HG02885 (cell line): Measurements from ENCODE around the gene COL26A1.
"Not testable (repeated sequence)": the region's sequence is repeated elsewhere in the genome, so short reads cannot be mapped to it uniquely, and the experiment has no call there.

ENCODE experiments used
- ATAC-seq: cut with Tn5 transposase; IDR thresholded peaks from one replicate; pipeline ENCODE4 v1.9.1; 2021; ENCODE audit warnings: mild to moderate bottlenecking; ENCODE audit not compliant: unreplicated experiment, poor library complexity

Gene COL26A1

DNA sequence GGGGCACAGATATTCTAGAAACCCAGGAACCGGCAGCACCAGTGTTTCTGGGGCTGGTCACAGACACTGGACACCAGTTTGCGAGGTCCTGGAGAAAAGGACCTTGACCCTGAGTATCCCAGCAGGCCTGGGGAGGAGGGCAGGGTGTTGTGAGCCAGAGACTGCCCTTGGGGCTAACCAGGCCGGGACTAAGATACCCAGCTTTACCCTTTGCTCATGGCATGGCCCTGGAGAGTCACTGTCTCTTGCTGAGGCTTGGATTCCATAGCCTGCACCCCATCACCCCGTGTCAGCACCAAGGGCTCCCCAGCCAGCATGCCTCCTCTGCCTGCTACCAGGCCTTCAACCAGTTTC, 124.4 kb downstream of the COL26A1 start:
- no peak for ATAC-seq

DNA sequence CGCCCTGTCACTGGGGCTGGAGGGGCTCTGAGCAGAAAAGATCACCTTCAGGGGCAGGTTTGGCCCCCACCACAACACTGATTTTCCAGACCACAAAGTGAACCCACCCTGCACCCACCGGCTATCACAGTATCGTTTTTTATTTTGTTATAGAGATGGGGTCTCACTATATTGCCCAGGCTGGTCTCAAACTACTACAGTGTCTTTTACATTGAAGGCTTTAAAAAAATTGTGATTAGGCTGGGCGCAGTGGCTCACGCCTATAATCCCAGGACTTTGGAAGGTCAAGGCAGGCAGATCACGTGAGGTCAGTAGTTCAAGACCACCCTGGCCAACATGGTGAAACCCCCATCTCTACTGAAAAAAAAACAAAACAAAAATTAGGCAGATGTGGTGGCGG, 125.1 kb downstream of the COL26A1 start:
- ATAC-seq = no peak

- ATAC-seq = no peak
Measured at GRCh38 chr7:101488826-101489572, 126.3 kb downstream of the COL26A1 start.

DNA sequence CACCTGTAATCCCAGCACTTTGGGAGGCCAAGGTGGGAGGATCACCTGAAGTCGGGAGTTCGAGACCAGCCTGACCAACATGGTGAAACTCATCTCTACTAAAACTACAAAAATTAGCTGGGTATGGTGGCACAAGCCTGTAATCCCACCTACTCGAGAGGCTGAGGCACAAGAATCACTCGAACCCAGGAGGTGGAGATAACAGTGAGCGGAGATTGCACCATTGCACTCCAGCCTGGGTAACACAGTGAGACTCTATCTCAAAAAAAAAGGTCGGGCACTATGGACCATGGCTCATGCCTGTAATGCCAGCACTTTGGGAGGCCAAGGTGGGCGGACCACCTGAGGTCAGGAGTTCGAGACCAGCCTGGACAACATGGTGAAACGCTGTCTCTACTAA, 127.8 kb downstream of the COL26A1 start:
- not testable (repeated sequence) for ATAC-seq

DNA sequence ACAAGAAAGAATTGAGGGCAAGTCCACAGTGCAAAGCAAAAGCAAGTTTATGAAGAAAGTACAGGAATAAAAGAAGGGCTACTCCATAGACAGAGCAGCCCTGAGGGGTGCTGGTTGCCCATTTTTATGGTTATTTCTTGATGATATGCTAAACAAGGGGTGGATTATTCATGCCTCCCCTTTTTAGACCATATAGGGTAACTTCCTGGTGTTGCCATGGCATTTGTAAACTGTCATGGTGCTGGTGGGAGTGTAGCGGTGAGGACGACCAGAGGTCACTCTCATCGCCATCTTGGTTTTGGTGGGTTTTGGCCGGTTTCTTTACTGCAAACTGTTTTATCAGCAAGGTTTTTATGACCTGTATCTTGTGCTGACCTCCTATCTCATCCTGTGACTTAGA, 128.8 kb downstream of the COL26A1 start:
- not testable (repeated sequence) for ATAC-seq

DNA sequence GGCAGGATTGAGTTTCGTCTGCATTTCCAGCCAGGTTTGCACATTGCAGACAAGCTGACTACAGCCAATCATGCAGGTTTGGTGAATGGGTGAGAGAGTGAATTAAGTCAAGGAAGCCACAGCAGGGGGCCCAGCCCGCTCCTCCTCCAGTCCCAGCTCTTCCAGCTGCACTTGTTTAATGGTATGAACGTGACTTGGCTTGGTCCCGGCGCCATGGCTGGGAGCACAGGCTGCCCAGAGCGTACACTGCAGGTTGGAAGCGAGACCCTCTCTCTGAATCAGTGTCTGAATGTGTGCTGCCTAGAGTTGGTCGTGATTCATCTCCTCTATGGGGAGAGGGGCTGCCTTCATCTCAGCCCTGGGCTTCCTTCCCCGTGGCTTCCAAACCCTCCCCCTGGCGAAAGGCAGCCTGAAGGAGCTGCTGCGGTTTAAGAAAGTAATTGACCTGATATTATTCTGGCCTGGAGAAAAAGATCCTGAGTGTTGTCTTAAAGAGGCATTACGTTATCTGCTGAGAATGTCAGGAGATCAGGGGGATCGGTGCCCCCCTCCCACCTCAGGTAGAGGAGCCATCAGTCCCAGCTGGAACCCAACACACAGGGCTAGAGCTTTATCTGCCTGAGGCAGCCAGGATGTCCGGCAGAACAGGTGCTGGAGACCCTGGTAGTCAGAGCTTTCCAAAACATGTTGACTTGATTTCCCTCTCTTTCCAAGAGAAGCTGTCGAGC, 132.1 kb downstream of the COL26A1 start:
- ATAC-seq = no peak

GRCh38 chr7:101496017-101496416, 133.3 kb downstream of the COL26A1 start:
- ATAC-seq = no peak

GRCh38 chr7:101501351-101501750, 138.7 kb downstream of the COL26A1 start:
- no peak for ATAC-seq

DNA sequence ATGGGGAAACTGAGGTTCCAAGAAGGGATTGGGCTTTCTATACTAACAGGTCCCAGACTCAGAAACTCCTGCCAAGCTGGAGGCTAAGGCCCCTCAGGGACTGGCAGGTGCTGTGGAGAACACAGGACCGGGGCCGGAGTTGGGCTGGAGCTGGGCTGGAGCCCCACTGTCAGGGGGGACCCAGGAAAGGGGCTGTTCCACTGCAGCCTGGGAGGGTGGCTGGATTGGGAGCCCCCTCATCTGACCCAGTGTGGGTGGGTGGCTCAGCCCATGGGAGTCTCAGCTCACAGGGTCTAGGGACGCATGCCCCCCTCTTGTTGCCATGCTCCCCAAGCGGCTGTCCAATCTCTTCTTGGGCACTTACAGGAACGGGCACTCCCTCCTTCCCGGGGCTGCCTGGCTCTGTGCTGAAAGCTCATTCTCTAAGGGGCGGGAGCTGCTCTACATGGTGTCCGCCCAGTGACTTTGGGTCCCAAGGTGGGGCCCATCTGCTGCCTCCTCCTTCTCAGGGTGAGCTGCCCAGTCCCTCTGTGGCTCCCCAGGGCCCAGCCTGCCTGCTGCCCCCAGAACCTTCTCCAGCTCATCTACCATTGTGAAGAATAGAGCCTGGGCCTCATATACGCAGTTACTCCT, 139.9 kb downstream of the COL26A1 start:
- no peak for ATAC-seq

GRCh38 chr7:101505510-101505909, 142.8 kb downstream of the COL26A1 start:
- ATAC-seq = not testable (repeated sequence)

DNA sequence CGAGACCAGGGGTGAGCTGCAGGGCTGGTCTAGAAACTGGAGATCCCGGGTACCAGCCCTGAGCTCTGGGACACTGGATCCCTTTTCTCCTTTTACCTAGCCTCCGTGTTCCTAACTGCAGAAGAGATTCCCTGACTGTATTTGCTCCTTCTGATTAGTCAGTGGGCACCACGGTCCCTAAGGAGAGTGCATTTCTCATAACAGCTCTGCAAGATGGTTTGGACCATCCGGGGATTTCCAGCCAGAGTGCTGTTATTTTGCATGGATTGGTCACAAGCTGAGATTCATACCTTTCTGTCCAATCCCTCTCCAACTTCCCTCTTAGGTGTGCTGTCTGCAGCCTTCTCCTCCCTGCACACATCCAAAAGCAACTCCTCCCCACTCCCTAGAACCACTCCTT, 143.9 kb downstream of the COL26A1 start:
- no peak for ATAC-seq

DNA sequence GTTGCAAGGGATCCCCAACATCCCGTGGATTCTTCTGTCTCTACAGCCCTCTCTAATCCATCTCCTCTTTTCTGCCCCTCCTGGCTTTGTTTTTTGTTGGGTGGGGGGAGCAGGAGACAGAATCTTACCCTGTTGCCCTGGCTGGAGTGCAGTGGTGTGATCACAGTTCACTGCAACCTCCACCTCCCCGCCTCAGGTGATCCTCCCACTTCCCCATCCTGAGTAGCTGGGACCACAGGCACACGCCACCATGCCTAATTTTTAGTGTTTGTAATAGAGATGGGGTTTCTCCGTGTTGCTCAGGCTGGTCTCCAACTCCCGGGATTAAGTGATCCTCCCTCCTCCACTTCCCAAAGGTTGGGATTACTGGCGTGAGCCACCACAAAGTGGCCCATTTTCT, 144.7 kb downstream of the COL26A1 start:
- ATAC-seq = no peak

DNA sequence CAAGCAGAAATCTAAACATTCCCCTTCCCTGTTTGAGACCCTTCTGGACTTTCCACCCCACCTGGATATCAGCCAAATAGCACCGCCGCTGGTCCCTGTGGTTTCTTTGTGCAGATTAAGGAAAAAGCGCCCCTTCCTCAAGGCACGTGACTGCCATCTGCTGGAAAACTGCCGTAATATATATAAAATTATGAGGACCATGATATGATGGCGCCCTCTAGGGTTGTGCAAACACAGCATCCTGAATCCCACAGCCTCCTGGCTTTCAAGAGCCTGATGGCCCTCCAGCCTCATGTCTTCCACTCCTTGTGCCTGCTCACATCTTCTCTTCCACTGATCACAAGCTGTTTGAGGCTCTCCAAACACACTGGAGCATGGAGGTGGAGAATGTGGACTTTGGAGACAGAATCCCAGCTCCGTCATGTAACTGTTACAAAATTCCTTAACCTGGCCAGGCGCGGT, 145.1 kb downstream of the COL26A1 start:
- no peak for ATAC-seq

DNA sequence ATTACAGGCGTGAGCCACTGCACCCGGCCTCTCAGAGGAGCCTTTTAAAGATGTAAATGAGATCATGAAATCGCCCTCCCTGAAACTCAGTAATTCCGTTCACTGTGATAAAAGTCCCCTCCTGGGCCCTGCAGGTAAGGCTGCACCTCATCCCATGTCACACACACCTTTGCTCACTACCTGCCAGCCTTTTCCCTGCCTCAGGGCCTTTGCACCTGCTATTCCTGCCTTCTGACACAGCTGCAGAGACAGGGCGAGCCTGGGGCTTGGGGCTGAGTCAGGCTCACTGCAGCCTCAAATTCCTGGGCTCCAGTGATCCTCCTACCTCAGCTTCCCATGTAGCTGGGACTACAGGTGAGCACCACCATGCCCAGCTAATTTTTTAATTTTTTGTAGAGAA, 147.6 kb downstream of the COL26A1 start:
- ATAC-seq = no peak

DNA sequence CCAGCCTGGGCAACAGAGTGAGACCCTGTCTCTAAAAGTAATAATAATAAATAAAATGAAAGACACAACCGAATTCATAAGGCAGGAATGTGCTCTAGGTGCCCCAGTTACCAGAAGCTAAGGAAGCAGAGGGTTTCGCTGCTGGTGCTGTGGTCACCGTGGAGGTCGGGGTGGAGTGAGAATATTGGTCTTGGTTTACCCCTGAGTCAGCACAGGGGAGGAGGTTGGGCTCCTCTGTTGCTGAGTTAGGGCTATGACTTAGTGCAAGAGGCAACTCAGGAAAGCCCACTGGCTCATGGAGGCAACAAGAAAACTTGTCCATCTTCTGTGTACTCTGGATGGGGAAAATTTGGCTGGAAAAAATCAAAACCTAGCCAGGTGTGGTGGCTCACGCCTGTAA, 149.3 kb downstream of the COL26A1 start:
- ATAC-seq = no peak

GRCh38 chr7:101516851-101517250, 154.2 kb downstream of the COL26A1 start:
- ATAC-seq = no peak

- ATAC-seq = no peak
Measured at GRCh38 chr7:101517304-101517703, 154.6 kb downstream of the COL26A1 start.

- ATAC-seq = no peak
Measured at GRCh38 chr7:101518336-101518735, 155.7 kb downstream of the COL26A1 start.

DNA sequence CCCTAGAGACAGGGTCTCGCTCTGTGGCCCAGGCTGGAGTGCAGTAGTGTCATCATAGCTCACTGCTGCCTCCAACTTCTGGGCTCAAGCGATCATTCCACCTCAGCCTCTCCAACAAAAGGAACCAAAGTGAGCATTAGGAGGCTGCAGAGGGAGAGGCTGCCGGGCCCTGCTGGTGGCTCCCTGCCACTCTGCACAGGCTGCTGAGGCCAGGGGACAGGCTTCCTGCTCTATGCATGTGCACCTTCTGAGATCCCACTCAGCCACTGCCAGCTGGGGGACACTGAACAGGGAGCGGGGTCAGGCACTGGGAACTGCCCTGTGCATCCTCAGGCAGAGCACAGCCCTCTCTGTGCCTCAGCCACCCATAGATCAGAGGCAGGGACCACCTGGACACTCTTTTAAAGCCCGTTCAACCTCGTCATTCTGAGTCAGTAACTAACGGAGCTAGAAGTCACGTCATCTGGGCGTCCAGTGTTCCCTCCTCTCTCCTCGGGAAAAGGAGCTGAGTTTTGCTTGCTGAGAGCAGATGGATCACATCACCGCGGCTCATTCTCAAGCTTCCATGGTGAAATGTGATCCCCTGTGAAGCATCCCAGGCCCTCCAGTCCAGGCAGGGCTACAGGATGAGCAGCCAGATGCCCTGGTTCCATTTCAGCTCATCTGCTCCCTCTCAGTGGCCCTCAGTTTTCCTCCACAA, 156.8 kb downstream of the COL26A1 start:
- no peak for ATAC-seq

DNA sequence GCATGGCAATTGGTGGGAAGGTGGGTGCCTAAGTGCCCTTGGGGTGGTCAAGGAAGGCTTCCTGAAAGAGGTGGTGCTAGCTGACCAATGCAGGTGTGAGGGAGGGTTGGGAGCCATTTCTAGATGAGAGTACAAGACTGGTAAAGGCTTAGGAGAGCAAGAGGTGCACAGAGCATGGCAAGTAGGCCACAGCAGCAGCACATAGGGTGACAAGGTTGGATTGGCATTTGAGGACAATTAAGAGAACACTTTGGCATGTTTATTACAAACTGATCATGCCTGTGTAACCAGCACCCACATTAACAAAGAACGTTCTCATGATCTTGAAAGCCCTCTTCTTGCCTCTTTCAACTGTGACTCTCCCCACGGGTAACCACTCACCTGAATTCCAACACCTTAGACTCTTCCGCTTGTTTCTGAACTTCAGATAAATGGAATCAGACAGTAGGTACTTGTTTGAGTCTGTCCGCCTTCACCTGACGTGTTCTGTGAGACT, 158.8 kb downstream of the COL26A1 start:
- ATAC-seq = no peak

- ATAC-seq = no peak
Measured at GRCh38 chr7:101522021-101522420, 159.3 kb downstream of the COL26A1 start.
